ENCODE measurements around the gene DPF3. TPM values are rescaled to one million over a fixed set of nuclear protein-coding genes. Genes with fewer than 3 reads are reported as not detected.

The DPF3 gene
- total and polyA plus RNA-seq, 2 donors (not counting 1 experiment from before 2014, with no cell fraction given) = 3.4 to 10.2 TPM

GRCh38 chr14:72754949-72755348 lies 139.0 kb downstream of the DPF3 start:
- WGBS (ENCODE audit: insufficient coverage) = 100% methylated on average over 4 of the region's 4 CpGs
- DNase-seq = no peak
- ChIA-PET CTCF (interaction anchor here (2.5 kb wide), 1 partner anchor 237 kb away, joined by 5 read pairs; no protein-coding TSS in a partner anchor), POLR2A (no interaction called here)
- Histone ChIP-seq H3K4me3 (ENCODE audit: control extremely low read depth in 1 of 5, extremely low read depth in 1 of 5, insufficient read depth in 1 of 5, low read depth in 2 of 5, low read length in 4 of 5) (no peak overlapping the region), H3K36me3 (replicated peaks in 1 of 2; ENCODE audit: control extremely low read depth in 1 of 2, control insufficient read depth in 1 of 2, extremely low read depth in 1 of 2, insufficient read depth in 2 of 2, low read length in 1 of 2) (peaks cover 0 to 14% of the 10 kb centered on the region in 2 experiments), H3K27ac (ENCODE audit: low read length in 2 of 2) (no peak overlapping the region), H3K4me1 (ENCODE audit: control insufficient read depth in 2 of 2, insufficient read depth in 2 of 2, low read length in 2 of 2) (peaks cover 11 to 13% of the 10 kb centered on the region in 2 donors), H3K9ac (ENCODE audit: low read length) (no peak overlapping the region), H3K9me3 (ENCODE audit: control extremely low read depth in 1 of 3, control insufficient read depth in 2 of 3, insufficient read depth in 1 of 3, low read length in 2 of 3) (peaks cover 3 to 21% (median 12%) of the 10 kb centered on the region in 3 donors), H3K79me2 (ENCODE audit: control insufficient read depth, insufficient read depth, low read length) (no peaks in the 10 kb centered on the region), H3K4me2 (replicated peaks; ENCODE audit: low read depth, low read length, poor library complexity, severe bottlenecking) (no peak overlapping the region), H3K27me3 (replicated peaks in 1 of 4; ENCODE audit: control extremely low read depth in 1 of 4, control insufficient read depth in 3 of 4, insufficient read depth in 4 of 4, low read length in 3 of 4) (no peaks in the 10 kb centered on the region), H4K20me1 (ENCODE audit: control insufficient read depth, insufficient read depth, low read length, poor library complexity, severe bottlenecking) (no peaks in the 10 kb centered on the region), H2AFZ (ENCODE audit: insufficient read depth, low read depth, low read length, poor library complexity, severe bottlenecking) (no peak overlapping the region)
- no peak for TF ChIP-seq EZH2 (IDR thresholded peaks at IDR 0.05; ENCODE audit: borderline replicate concordance, insufficient read depth, low read depth, low read length, poor library complexity, severe bottlenecking)
- Mint-ChIP-seq H3K9me3 (ENCODE audit: insufficient read depth) (peaks cover 6% of the 10 kb centered on the region), H3K27ac (no peak overlapping the region), H3K4me1 (peaks cover 18% of the 10 kb centered on the region), H3K4me3 (no peak overlapping the region), H3K27me3 (no peaks in the 10 kb centered on the region)
- intact Hi-C loops (cut with micrococcal nuclease) = no loop called here
- ATAC-seq (ENCODE audit: low read depth) = no peak

- 89% methylated on average over 4 of the region's 6 CpGs for WGBS (ENCODE audit: insufficient coverage)
Observed at GRCh38 chr14:72753879-72754400, 140.0 kb downstream of the DPF3 start.

More at GRCh38 chr14:72753879-72754400, 140.0 kb downstream of the DPF3 start:
- Histone ChIP-seq H3K79me2 (ENCODE audit: control insufficient read depth, insufficient read depth, low read length) (peaks cover 2% of the 10 kb centered on the region), H3K9ac (ENCODE audit: low read length) (no peak overlapping the region), H3K4me1 (ENCODE audit: control insufficient read depth in 2 of 2, insufficient read depth in 2 of 2, low read length in 2 of 2) (peaks cover 11 to 13% of the 10 kb centered on the region in 2 donors), H3K4me2 (replicated peaks; ENCODE audit: low read depth, low read length, poor library complexity, severe bottlenecking) (no peak overlapping the region), H4K20me1 (ENCODE audit: control insufficient read depth, insufficient read depth, low read length, poor library complexity, severe bottlenecking) (no peaks in the 10 kb centered on the region), H3K27me3 (replicated peaks in 1 of 4; ENCODE audit: control extremely low read depth in 1 of 4, control insufficient read depth in 3 of 4, insufficient read depth in 4 of 4, low read length in 3 of 4) (no peaks in the 10 kb centered on the region), H3K9me3 (ENCODE audit: control extremely low read depth in 1 of 3, control insufficient read depth in 2 of 3, insufficient read depth in 1 of 3, low read length in 2 of 3) (peaks cover 3 to 11% (median 5%) of the 10 kb centered on the region in 3 donors), H3K36me3 (replicated peaks in 1 of 2; ENCODE audit: control extremely low read depth in 1 of 2, control insufficient read depth in 1 of 2, extremely low read depth in 1 of 2, insufficient read depth in 2 of 2, low read length in 1 of 2) (peaks cover 0 to 14% of the 10 kb centered on the region in 2 experiments), H3K4me3 (ENCODE audit: control extremely low read depth in 1 of 5, extremely low read depth in 1 of 5, insufficient read depth in 1 of 5, low read depth in 2 of 5, low read length in 4 of 5) (no peak overlapping the region), H3K27ac (ENCODE audit: low read length in 2 of 2) (no peak overlapping the region), H2AFZ (ENCODE audit: insufficient read depth, low read depth, low read length, poor library complexity, severe bottlenecking) (no peak overlapping the region)
- ChIA-PET POLR2A (no interaction called here), CTCF (interaction anchor here (0.8 to 2.5 kb wide), 2 partner anchors 96 to 236 kb away, joined by 3 to 5 read pairs; no protein-coding TSS in a partner anchor)
- Mint-ChIP-seq H3K4me1 (peaks cover 18% of the 10 kb centered on the region), H3K9me3 (ENCODE audit: insufficient read depth) (peaks cover 2% of the 10 kb centered on the region), H3K27me3 (no peaks in the 10 kb centered on the region), H3K27ac (no peak overlapping the region), H3K4me3 (no peak overlapping the region)
- TF ChIP-seq CTCF (IDR thresholded peaks at IDR 0.05) = no peak
- TF ChIP-seq EZH2 (IDR thresholded peaks at IDR 0.05; ENCODE audit: borderline replicate concordance, insufficient read depth, low read depth, low read length, poor library complexity, severe bottlenecking) = no peak
- no peak for DNase-seq
- ATAC-seq (ENCODE audit: low read depth) = no peak
- intact Hi-C loops (cut with micrococcal nuclease) = no loop called here

All from B cell (primary cell).